Measurements from ENCODE around the gene FDX1. TPM values are rescaled to one million over a fixed set of nuclear protein-coding genes. Genes with fewer than 3 reads are reported as not detected.
A peak's percentile ranks its signal among the peaks of the same experiment; 100 is the strongest.

FDX1 gene
- total RNA-seq, 1 experiment from 2014 or later: 9.1 TPM

DNA sequence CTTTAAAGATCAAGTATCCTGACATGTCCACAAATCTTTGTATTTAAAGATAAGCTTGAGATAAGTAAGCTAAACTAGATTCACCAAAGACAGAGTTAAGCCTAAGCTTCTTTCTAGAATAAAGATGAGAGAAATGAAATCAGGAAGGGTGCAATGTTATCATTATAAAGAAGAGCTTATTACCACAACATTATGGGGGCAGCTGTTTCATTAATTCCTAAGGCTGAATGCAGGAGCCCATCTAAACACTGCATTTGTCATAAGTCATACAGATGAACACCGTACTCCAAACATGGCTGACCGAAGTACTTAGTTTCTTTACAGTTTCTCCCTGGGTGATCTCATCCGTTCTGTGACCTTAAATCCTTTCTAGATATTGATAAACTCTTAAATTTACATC lies 16.3 kb downstream of the FDX1 start:
- DNase-seq: no peak
- no peaks in the 10 kb centered on the region for H3K27me3 Mint-ChIP-seq (ENCODE audit: unreplicated experiment)
- intact Hi-C loops (cut with micrococcal nuclease; ENCODE audit: unreplicated experiment): no loop called here
- TF ChIP-seq, protein P1, sequence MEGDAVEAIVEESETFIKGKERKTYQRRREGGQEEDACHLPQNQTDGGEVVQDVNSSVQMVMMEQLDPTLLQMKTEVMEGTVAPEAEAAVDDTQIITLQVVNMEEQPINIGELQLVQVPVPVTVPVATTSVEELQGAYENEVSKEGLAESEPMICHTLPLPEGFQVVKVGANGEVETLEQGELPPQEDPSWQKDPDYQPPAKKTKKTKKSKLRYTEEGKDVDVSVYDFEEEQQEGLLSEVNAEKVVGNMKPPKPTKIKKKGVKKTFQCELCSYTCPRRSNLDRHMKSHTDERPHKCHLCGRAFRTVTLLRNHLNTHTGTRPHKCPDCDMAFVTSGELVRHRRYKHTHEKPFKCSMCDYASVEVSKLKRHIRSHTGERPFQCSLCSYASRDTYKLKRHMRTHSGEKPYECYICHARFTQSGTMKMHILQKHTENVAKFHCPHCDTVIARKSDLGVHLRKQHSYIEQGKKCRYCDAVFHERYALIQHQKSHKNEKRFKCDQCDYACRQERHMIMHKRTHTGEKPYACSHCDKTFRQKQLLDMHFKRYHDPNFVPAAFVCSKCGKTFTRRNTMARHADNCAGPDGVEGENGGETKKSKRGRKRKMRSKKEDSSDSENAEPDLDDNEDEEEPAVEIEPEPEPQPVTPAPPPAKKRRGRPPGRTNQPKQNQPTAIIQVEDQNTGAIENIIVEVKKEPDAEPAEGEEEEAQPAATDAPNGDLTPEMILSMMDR (IDR thresholded peaks at IDR 0.05; ENCODE audit: unreplicated experiment): no peak
- no peaks in the 10 kb centered on the region for H3K4me1 Mint-ChIP-seq (ENCODE audit: low read depth, unreplicated experiment)
- no peak overlapping the region for H3K4me3 Mint-ChIP-seq (ENCODE audit: low read depth, unreplicated experiment)
- peaks cover 12% of the 10 kb centered on the region for H3K36me3 Mint-ChIP-seq (ENCODE audit: insufficient read depth, unreplicated experiment)
- CTCF ChIA-PET: interaction anchor here (0.5 kb wide), 1 partner anchor 199 kb away, joined by 6 read pairs; no protein-coding TSS in a partner anchor
- no TSS peak for BruUV-seq (replicated peaks)
- H3K9me3 Mint-ChIP-seq (ENCODE audit: low read depth, unreplicated experiment): peaks cover 1% of the 10 kb centered on the region
- no peak overlapping the region for H3K27ac Mint-ChIP-seq (ENCODE audit: unreplicated experiment)

DNA sequence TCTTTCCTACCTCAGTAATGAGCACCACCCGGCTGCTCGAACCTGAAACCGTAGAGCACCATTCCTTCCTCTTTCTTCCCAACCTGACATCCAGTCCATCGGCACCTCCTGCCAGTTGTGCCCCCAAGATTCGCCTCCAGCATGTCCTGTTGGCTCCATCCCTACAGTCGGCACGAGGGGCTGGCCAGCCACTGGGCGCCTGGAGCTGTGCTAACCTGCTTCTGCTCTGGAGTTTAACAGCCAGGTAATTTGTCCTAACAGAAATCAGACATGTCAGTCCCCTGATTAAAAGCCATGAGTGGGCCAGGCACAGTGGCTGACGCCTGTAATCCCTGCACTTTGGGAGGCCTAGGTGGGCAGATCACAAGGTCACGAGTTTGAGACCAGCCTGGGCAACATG lies 16.8 kb downstream of the FDX1 start:
- intact Hi-C loops (cut with micrococcal nuclease; ENCODE audit: unreplicated experiment): no loop called here
- TF ChIP-seq, protein P1 (IDR thresholded peaks at IDR 0.05; ENCODE audit: unreplicated experiment): no peak
- CTCF ChIA-PET: no interaction called here
- Mint-ChIP-seq H3K27me3 (ENCODE audit: unreplicated experiment) (no peaks in the 10 kb centered on the region), H3K9me3 (ENCODE audit: low read depth, unreplicated experiment) (no peaks in the 10 kb centered on the region), H3K27ac (ENCODE audit: unreplicated experiment) (no peak overlapping the region), H3K36me3 (ENCODE audit: insufficient read depth, unreplicated experiment) (peaks cover 12% of the 10 kb centered on the region), H3K4me1 (ENCODE audit: low read depth, unreplicated experiment) (no peaks in the 10 kb centered on the region), H3K4me3 (ENCODE audit: low read depth, unreplicated experiment) (no peak overlapping the region)
- BruUV-seq (replicated peaks): no TSS peak
- no peak for DNase-seq

DNA sequence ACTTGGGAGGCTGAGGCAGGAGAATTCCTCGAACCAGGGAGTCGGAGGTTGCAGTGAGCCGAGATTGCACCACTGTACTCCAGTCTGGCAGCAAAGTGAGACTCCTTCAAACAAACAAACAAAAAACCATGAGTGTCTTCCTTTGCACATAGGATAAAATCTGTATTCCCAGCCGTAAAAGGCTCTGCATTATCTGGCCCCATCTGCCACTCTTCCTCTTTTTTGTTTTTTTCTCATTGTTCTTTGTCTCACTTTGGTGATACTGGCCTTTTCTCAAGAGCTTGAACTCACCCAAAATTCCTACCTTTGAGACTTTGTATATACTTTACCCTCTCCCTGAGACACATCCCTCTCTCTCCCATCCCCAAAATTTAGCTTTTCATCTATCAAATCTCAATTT lies 17.6 kb downstream of the FDX1 start:
- Mint-ChIP-seq H3K36me3 (ENCODE audit: insufficient read depth, unreplicated experiment) (peaks cover 12% of the 10 kb centered on the region), H3K9me3 (ENCODE audit: low read depth, unreplicated experiment) (no peaks in the 10 kb centered on the region), H3K4me1 (ENCODE audit: low read depth, unreplicated experiment) (no peaks in the 10 kb centered on the region), H3K27me3 (ENCODE audit: unreplicated experiment) (no peaks in the 10 kb centered on the region), H3K4me3 (ENCODE audit: low read depth, unreplicated experiment) (no peak overlapping the region), H3K27ac (ENCODE audit: unreplicated experiment) (no peak overlapping the region)
- CTCF ChIA-PET: interaction anchor here (0.7 kb wide), 1 partner anchor 967 kb away, joined by 3 read pairs; no protein-coding TSS in a partner anchor
- no peak for DNase-seq
- TF ChIP-seq, protein P1 (IDR thresholded peaks at IDR 0.05; ENCODE audit: unreplicated experiment): no peak
- intact Hi-C loops (cut with micrococcal nuclease; ENCODE audit: unreplicated experiment): no loop called here
- no TSS peak for BruUV-seq (replicated peaks)

- CTCF ChIA-PET: no interaction called here
- intact Hi-C loops (cut with micrococcal nuclease; ENCODE audit: unreplicated experiment): loop anchor here (1.0 kb wide), 1 partner anchor 782 kb away; no protein-coding TSS in a partner anchor
- TF ChIP-seq, protein P1 (IDR thresholded peaks at IDR 0.05; ENCODE audit: unreplicated experiment): peak; percentile 35
- no TSS peak for BruUV-seq (replicated peaks)
- Mint-ChIP-seq H3K9me3 (ENCODE audit: low read depth, unreplicated experiment) (no peaks in the 10 kb centered on the region), H3K4me3 (ENCODE audit: low read depth, unreplicated experiment) (no peak overlapping the region), H3K27me3 (ENCODE audit: unreplicated experiment) (no peaks in the 10 kb centered on the region), H3K27ac (ENCODE audit: unreplicated experiment) (no peak overlapping the region), H3K4me1 (ENCODE audit: low read depth, unreplicated experiment) (no peaks in the 10 kb centered on the region), H3K36me3 (ENCODE audit: insufficient read depth, unreplicated experiment) (peaks cover 12% of the 10 kb centered on the region)
- no peak for DNase-seq
These were observed 18.4 kb downstream of the FDX1 start for GRCh38 chr11:110447897-110448745.
